GM19324 (cell line): ENCODE measurements around the gene OGDHL.
"Not testable (repeated sequence)": the region's sequence is repeated elsewhere in the genome, so short reads cannot be mapped to it uniquely, and the experiment has no call there.

ENCODE experiments used
- ATAC-seq: cut with Tn5 transposase; IDR thresholded peaks from one replicate; pipeline ENCODE4 v1.9.1; 2021; ENCODE audit warnings: mild to moderate bottlenecking, moderate library complexity; ENCODE audit not compliant: unreplicated experiment, low FRiP score

The OGDHL gene

GRCh38 chr10:49741108-49741995 is 20.8 kb downstream of the OGDHL start:
- ATAC-seq: no peak

GRCh38 chr10:49740346-49741107 is 21.6 kb downstream of the OGDHL start:
- no peak for ATAC-seq

- ATAC-seq: no peak
Measured at GRCh38 chr10:49739426-49739825, 22.7 kb downstream of the OGDHL start.

- ATAC-seq: no peak
Measured at GRCh38 chr10:49738616-49739360, 23.3 kb downstream of the OGDHL start.

- no peak for ATAC-seq
Measured at GRCh38 chr10:49737474-49738201, 24.5 kb downstream of the OGDHL start.

- no peak for ATAC-seq
Measured at GRCh38 chr10:49736564-49737113, 25.5 kb downstream of the OGDHL start.

GRCh38 chr10:49735848-49736563 is 26.1 kb downstream of the OGDHL start:
- ATAC-seq: no peak

GRCh38 chr10:49735161-49735560 is 27.0 kb downstream of the OGDHL start:
- no peak for ATAC-seq

GRCh38 chr10:49734676-49735075 is 27.4 kb downstream of the OGDHL start:
- ATAC-seq: no peak

GRCh38 chr10:49733866-49734265 is 28.3 kb downstream of the OGDHL start:
- no peak for ATAC-seq

- no peak for ATAC-seq
Measured at GRCh38 chr10:49726593-49726992, 35.5 kb downstream of the OGDHL start.

GRCh38 chr10:49715157-49715556 is 47.0 kb downstream of the OGDHL start:
- ATAC-seq: not testable (repeated sequence)

- no peak for ATAC-seq
Measured at GRCh38 chr10:49713266-49713665, 48.9 kb downstream of the OGDHL start.

- no peak for ATAC-seq
Measured at GRCh38 chr10:49711481-49711880, 50.6 kb downstream of the OGDHL start.

GRCh38 chr10:49710966-49711365 is 51.2 kb downstream of the OGDHL start:
- no peak for ATAC-seq

- no peak for ATAC-seq
Measured at GRCh38 chr10:49709934-49710333, 52.2 kb downstream of the OGDHL start.

GRCh38 chr10:49707585-49707984 is 54.5 kb downstream of the OGDHL start:
- ATAC-seq: no peak

- no peak for ATAC-seq
Measured at GRCh38 chr10:49700997-49701396, 61.1 kb downstream of the OGDHL start.

GRCh38 chr10:49700211-49700610 is 61.9 kb downstream of the OGDHL start:
- no peak for ATAC-seq
